Measurements from ENCODE around the gene MAP3K14. TPM values are rescaled to one million over a fixed set of nuclear protein-coding genes. Genes with fewer than 3 reads are reported as not detected.

Gene MAP3K14
- total and polyA plus RNA-seq, 10 of the 15 experiments (the other 5 are each of a cell fraction or from before 2014, with no cell fraction given), result 2.1 to 33.3 (median 19.7) TPM

GRCh38 chr17:45311401-45311759, 5.4 kb downstream of the MAP3K14 start:
- in situ Hi-C loops (cut with MboI), result no loop called here
- CTCF ChIA-PET, result interaction anchor here (1.0 to 13.2 kb wide), 24 partner anchors 10 to 176 kb away, joined by 3 to 194 read pairs (median 8); partner anchors contain the start of genes ACBD4 and FMNL1
- Histone ChIP-seq H3K9ac (ENCODE audit: control insufficient read depth, insufficient read depth, low read length) (peak overlapping the region; percentile 95), H3K4me1 (ENCODE audit: control insufficient read depth, insufficient read depth, low read length) (peaks cover 59% of the 10 kb centered on the region), H3K27me3 (replicated peaks in 1 of 2; ENCODE audit: control insufficient read depth in 2 of 2, insufficient read depth in 2 of 2, low read length in 1 of 2) (no peaks in the 10 kb centered on the region), H2AFZ (ENCODE audit: control insufficient read depth, low read depth, low read length) (no peak overlapping the region), H3K79me2 (ENCODE audit: control insufficient read depth, insufficient read depth, low read length) (peaks cover 95% of the 10 kb centered on the region), H3K4me2 (ENCODE audit: control insufficient read depth, insufficient read depth) (peak overlapping the region; percentile 80), H3K9me3 (replicated peaks; ENCODE audit: control insufficient read depth, insufficient read depth, low read length) (no peaks in the 10 kb centered on the region), H3K36me3 (ENCODE audit: control insufficient read depth in 2 of 2, insufficient read depth in 2 of 2, low read length in 1 of 2) (peaks cover 4 to 14% of the 10 kb centered on the region in 2 experiments), H3K27ac (ENCODE audit: control insufficient read depth, insufficient read depth) (peak overlapping the region; percentile 91), H3K4me3 (peak overlapping the region; percentile 57), H4K20me1 (ENCODE audit: control insufficient read depth, insufficient read depth) (no peaks in the 10 kb centered on the region)
- intact Hi-C loops (cut with micrococcal nuclease; ENCODE audit: unreplicated experiment), result no loop called here
- POLR2A ChIA-PET, result interaction anchor here (0.5 to 11.6 kb wide), 16 partner anchors 8 to 317 kb away, joined by 3 to 203 read pairs (median 4); partner anchors contain the start of gene FMNL1
- RAD21 ChIA-PET (ENCODE audit: unreplicated experiment), result interaction anchor here (0.8 to 9.6 kb wide), 21 partner anchors 8 to 92 kb away, joined by 3 to 216 read pairs (median 8); no protein-coding TSS in a partner anchor
- FAIRE-seq (no peak), DNase-seq (ENCODE audit: low read depth, low spot score) (no peak), ATAC-seq (no peak)
- no TSS peak for BruUV-seq (replicated peaks)
- WGBS (ENCODE audit: insufficient coverage, insufficient replicate concordance, low lambda C conversion rate, missing lambda C conversion rate), result 44% methylated on average over 4 of the region's 4 CpGs
- SMC1A ChIA-PET (ENCODE audit: uncharacterized antibody, unreplicated experiment), result interaction anchor here (0.7 to 17.3 kb wide), 24 partner anchors 8 to 95 kb away, joined by 3 to 171 read pairs (median 10); no protein-coding TSS in a partner anchor
- TF ChIP-seq ESRRA (IDR thresholded peaks at IDR 0.05; ENCODE audit: low read length) (no peak), CTCF (IDR thresholded peaks at IDR 0.05 in 2 of 3, conservative IDR thresholded peaks at IDR 0.05 in 1 of 3; ENCODE audit: control insufficient read depth in 2 of 3, extremely low read depth in 1 of 3, insufficient read depth in 1 of 3, low read depth in 3 of 3, low read length in 3 of 3) (peak in 2 of 3 experiments; percentile 10 to 21; a peak in 2 of 6 replicates), SMC3 (IDR thresholded peaks at IDR 0.05; ENCODE audit: borderline replicate concordance, low read length) (peak; percentile 12; the same call in 1 of the 2 replicates), RAD21 (IDR thresholded peaks at IDR 0.05; ENCODE audit: insufficient read depth, low read depth, low read length) (peak; percentile 35)

Data from GM12878 (cell line).